SJSA1 (cell line): Measurements from ENCODE around the gene INVS. TPM values are rescaled to one million over a fixed set of nuclear protein-coding genes. Genes with fewer than 3 reads are reported as not detected.
"Not testable (repeated sequence)": the region's sequence is repeated elsewhere in the genome, so short reads cannot be mapped to it uniquely, and the experiment has no call there.

ENCODE experiments used
- DNase-seq, 2 experiments: peaks; one replicate each; pipeline ENCODE4 v3.0.0-alpha.2; 2015 to 2020; ENCODE audit warnings: low spot score in 2 of 2, low read depth in 1 of 2
- H3K27ac ChIP-seq: fragments of 250-450 bp; sonication (Bioruptor Pico); 2 replicates; pipeline ENCODE4 v1.5.1; 2020; ENCODE audit warnings: mild to moderate bottlenecking, moderate library complexity
- H3K27me3 ChIP-seq: fragments of 250-450 bp; sonication (Bioruptor Pico); replicated peaks from 2 replicates; pipeline ENCODE4 v1.5.1; 2020; ENCODE audit warnings: mild to moderate bottlenecking, moderate library complexity
- H3K36me3 ChIP-seq: fragments of 250-450 bp; sonication (Bioruptor Pico); 2 replicates; pipeline ENCODE4 v1.5.1; 2020; ENCODE audit warnings: mild to moderate bottlenecking
- H3K4me1 ChIP-seq: fragments of 250-450 bp; sonication (Bioruptor Pico); replicated peaks from 2 replicates; pipeline ENCODE4 v1.6.1; 2021; ENCODE audit warnings: mild to moderate bottlenecking
- H3K4me3 ChIP-seq: fragments of 250-450 bp; sonication (Bioruptor Pico); 2 replicates; pipeline ENCODE4 v1.5.1; 2020; ENCODE audit warnings: mild to moderate bottlenecking
- H3K9me3 ChIP-seq: fragments of 250-450 bp; sonication (Bioruptor Pico); replicated peaks from 2 replicates; pipeline ENCODE4 v1.5.1; 2020; ENCODE audit warnings: mild to moderate bottlenecking
- total RNA-seq: library from RNA; depleted of rRNA; stranded (reverse); fragments of >200 nt; shearing (Covaris generic); gene quantifications from 2 replicates; pipeline ENCODE4 v1.2.3, GENCODE V29; 2014

INVS gene
- total RNA-seq, 1 experiment from 2014 or later: 18.4 TPM

GRCh38 chr9:100236986-100237385 is 137.9 kb downstream of the INVS start:
- not testable (repeated sequence) for H3K36me3 ChIP-seq, H3K9me3 ChIP-seq, H3K4me3 ChIP-seq, DNase-seq, H3K27ac ChIP-seq, H3K27me3 ChIP-seq, H3K4me1 ChIP-seq

DNA sequence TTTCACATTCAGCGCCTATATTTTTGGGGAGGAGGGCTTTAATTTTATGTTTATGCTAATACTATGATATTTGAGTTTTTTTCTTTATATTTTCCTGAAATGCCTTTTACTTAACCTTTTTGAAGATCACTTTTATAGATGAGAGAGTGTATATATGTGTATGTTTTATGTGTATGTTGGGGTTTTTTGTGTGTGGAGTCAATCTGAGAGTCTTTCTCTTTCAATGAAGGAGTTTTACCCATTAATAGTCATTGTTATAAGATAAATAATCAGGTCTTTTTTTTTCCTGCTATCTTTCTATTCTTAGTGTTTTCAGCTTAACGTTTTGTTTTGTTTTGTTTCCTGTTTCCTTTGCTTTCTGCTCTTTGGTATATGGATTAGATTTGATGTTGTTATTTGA is 141.5 kb downstream of the INVS start:
- DNase-seq: no peak
- no peak overlapping the region for H3K27ac ChIP-seq
- H3K4me3 ChIP-seq: no peak overlapping the region
- 0 out of 2 replicates have a peak, but pooled peaks cover 4% of the 10 kb centered on the region for H3K36me3 ChIP-seq
- H3K4me1 ChIP-seq: no peaks in the 10 kb centered on the region
- H3K27me3 ChIP-seq: no peaks in the 10 kb centered on the region
- no peaks in the 10 kb centered on the region for H3K9me3 ChIP-seq

DNA sequence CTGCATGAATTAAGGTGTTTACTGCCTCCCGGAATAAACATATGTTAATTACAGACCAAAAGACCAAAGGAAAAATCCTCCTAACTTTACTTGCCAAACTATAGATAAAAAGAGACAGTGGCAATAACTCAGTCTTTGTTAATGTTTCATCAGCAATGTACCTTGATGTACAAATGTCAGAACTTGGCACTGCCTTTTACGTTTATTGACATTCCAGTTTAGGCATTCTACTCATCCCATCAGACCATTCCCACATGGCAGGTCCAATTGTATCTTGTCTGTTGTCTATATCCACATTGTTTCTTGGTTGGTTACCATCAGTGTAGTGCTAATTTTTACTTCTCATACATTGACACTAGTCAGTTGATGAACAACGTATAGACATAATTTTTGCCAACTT is 168.2 kb downstream of the INVS start:
- Histone ChIP-seq H3K4me3 (no peak overlapping the region), H3K27ac (no peak overlapping the region), H3K4me1 (no peaks in the 10 kb centered on the region), H3K9me3 (no peaks in the 10 kb centered on the region; the same call in 1 of the 2 replicates), H3K36me3 (peaks cover 6% of the 10 kb centered on the region; the same call in 1 of the 2 replicates), H3K27me3 (no peaks in the 10 kb centered on the region)
- no peak for DNase-seq

DNA sequence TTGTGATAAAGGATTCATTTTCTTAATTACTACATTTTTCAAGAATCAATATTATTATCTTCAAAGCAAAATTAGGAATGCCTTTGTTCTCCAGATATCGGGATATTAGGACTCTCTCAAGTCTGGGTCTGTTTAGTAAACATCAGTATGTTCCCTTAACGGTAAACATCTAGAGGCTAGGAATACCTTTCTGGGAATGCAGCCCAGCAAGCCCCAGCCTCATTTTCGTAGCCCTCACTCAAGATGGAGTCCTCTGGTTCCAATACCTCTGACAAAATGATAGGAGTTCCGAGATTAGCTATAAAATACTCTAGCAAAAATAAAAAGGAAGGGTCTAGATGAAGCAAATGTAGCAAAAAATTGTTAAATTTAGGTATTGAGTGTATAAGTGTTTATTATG is 169.2 kb downstream of the INVS start:
- Histone ChIP-seq H3K4me1 (no peaks in the 10 kb centered on the region), H3K4me3 (no peak overlapping the region), H3K27ac (no peak overlapping the region), H3K9me3 (no peaks in the 10 kb centered on the region; the same call in 1 of the 2 replicates), H3K27me3 (no peaks in the 10 kb centered on the region), H3K36me3 (peaks cover 6% of the 10 kb centered on the region; the same call in 1 of the 2 replicates)
- DNase-seq: no peak

DNA sequence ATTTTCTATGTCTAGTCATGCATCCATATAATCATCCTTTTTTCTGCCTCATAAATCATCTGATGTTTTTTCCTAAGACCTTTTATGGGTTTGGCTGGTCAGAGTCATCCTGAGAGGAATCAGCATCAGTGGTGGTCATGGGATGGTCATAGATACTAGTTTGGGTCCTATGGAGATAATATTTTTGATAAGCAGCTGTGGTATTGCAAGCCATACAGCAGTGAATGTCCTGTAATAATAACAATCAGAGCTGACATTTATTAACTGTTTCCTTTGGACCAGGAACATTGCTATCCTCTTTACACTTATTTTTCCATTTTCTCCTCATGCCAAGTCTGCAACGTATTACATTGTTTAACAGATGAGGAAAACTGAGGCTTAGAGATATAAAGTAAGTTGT is 170.6 kb downstream of the INVS start:
- H3K9me3 ChIP-seq: no peaks in the 10 kb centered on the region; the same call in 1 of the 2 replicates
- no peaks in the 10 kb centered on the region for H3K4me1 ChIP-seq
- H3K27me3 ChIP-seq: no peaks in the 10 kb centered on the region
- no peak overlapping the region for H3K4me3 ChIP-seq
- no peak for DNase-seq
- no peak overlapping the region for H3K27ac ChIP-seq
- peaks cover 6% of the 10 kb centered on the region for H3K36me3 ChIP-seq

- Histone ChIP-seq H3K4me3 (no peak overlapping the region), H3K27me3 (no peaks in the 10 kb centered on the region), H3K36me3 (peaks cover 3% of the 10 kb centered on the region), H3K4me1 (no peaks in the 10 kb centered on the region), H3K9me3 (no peaks in the 10 kb centered on the region), H3K27ac (no peak overlapping the region)
- DNase-seq: no peak
These were observed 178.3 kb downstream of the INVS start for GRCh38 chr9:100277166-100277979.

DNA sequence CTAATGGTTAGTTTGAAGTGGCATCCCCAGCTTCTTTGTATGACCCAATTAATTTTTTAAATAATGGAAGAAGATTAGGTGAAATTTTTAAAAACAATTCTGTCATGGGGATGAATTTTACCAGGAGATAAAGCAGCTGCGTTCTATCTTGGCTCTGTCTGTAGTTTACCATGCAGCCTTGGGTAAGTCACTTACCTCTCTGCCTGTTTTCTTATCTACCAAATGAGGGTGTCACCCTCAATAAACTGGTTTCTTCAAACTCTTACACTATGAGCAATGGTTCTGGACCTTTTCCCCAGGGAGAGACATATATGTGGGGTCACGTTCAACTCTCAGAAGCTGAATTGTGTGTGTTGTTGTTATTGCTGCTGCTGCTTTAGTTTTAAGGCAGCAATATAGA is 182.0 kb downstream of the INVS start:
- no peak overlapping the region for H3K4me3 ChIP-seq
- H3K27me3 ChIP-seq: no peaks in the 10 kb centered on the region
- H3K27ac ChIP-seq: no peak overlapping the region
- H3K36me3 ChIP-seq: peaks cover 13% of the 10 kb centered on the region
- DNase-seq: no peak
- H3K9me3 ChIP-seq: no peaks in the 10 kb centered on the region; the same call in 1 of the 2 replicates
- H3K4me1 ChIP-seq: no peaks in the 10 kb centered on the region

DNA sequence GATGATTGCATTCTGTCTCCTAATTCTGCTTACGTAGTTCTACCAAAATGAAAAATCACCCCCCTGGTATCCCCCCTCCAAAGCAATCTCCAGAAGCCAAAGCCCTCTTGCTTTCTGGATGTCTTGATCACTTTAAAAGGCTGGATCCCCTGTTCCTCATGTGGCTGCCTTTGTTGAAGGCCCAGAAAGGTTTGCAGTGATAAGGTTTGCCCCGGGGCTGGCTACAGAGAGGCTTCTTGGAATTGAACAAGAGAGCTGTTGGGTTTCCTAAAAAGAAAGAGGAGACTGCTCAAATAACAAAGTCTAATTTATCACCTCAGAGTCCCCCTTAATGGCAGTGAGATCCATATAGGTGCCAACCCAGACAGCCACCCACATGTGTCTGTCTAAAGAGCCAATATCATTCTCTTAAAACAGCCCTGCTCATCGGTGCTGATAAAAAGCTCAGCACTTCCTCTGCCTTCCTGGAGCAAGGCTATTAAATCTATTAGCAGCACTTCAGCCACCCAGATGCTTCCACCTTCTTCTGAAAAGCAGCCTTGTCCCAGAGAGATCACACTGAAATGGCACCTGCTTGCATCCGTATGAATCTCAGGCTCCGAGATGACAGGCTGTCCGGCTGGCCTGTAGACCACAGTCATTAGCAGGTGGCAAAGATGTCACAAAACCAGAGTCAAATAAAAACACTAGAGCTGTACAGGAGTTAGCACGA is 182.8 kb downstream of the INVS start:
- Histone ChIP-seq H3K4me1 (no peaks in the 10 kb centered on the region), H3K36me3 (peaks cover 15% of the 10 kb centered on the region), H3K4me3 (no peak overlapping the region), H3K27ac (no peak overlapping the region), H3K27me3 (no peaks in the 10 kb centered on the region), H3K9me3 (no peaks in the 10 kb centered on the region; the same call in 1 of the 2 replicates)
- no peak for DNase-seq

- Histone ChIP-seq H3K27me3 (no peaks in the 10 kb centered on the region), H3K4me3 (no peak overlapping the region), H3K27ac (no peak overlapping the region), H3K36me3 (peaks cover 18% of the 10 kb centered on the region), H3K9me3 (no peaks in the 10 kb centered on the region; the same call in 1 of the 2 replicates), H3K4me1 (no peaks in the 10 kb centered on the region)
- no peak for DNase-seq
These were observed 183.3 kb downstream of the INVS start for GRCh38 chr9:100282388-100282719.

DNA sequence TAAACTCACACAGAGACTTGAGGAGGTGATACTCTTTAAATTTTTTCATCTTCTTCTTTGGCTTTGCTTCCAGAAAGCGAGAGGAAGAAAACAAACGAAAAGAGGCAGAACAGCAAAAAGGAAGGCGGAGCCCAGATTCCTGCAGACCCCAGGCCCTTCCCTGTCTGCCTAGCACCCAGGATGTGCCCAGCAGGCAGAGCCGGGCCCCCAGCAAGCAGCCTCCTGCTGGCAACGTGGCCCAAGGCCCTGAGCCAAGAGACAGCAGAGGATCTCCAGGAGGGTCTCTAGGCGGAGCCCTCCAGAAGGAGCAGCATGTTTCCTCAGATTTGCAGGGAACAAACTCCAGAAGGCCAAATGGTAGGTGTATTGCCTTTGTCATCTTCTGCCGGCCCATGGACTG is 185.2 kb downstream of the INVS start:
- no peaks in the 10 kb centered on the region; the same call in 1 of the 2 replicates for H3K9me3 ChIP-seq
- no peaks in the 10 kb centered on the region for H3K27me3 ChIP-seq
- peaks cover 18% of the 10 kb centered on the region for H3K36me3 ChIP-seq
- H3K4me3 ChIP-seq: no peak overlapping the region
- H3K4me1 ChIP-seq: no peaks in the 10 kb centered on the region
- no peak overlapping the region for H3K27ac ChIP-seq
- no peak for DNase-seq

DNA sequence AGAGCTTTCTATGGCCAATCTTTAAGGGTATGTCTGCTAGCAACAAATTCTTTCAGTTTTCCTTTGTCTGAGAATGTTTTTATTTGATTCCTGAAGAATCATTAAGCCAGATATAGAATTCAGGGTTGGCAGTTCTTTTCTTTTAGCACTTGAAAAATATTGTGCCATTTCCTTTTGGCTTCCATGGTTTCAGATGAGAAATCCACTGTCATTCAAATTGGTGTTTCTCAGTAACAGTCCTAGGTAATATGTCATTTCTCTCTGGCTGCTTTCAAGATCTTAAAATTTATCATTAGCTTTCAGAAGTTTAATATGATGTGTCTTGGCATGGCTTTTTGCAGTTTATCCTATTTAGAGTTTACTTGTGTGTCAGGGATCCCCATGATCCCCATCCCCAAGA is 186.0 kb downstream of the INVS start:
- Histone ChIP-seq H3K4me1 (no peaks in the 10 kb centered on the region), H3K36me3 (peaks cover 18% of the 10 kb centered on the region)
- DNase-seq: no peak

GRCh38 chr9:100285601-100286000 is 186.6 kb downstream of the INVS start:
- Histone ChIP-seq H3K27ac (no peak overlapping the region), H3K36me3 (peaks cover 18% of the 10 kb centered on the region), H3K4me1 (no peaks in the 10 kb centered on the region), H3K27me3 (no peaks in the 10 kb centered on the region), H3K4me3 (no peak overlapping the region), H3K9me3 (no peaks in the 10 kb centered on the region; the same call in 1 of the 2 replicates)
- no peak for DNase-seq

More for the DNA sequence above, 186.0 kb downstream of the INVS start:
- no peak overlapping the region for H3K27ac ChIP-seq
- H3K9me3 ChIP-seq: no peaks in the 10 kb centered on the region; the same call in 1 of the 2 replicates
- no peaks in the 10 kb centered on the region for H3K27me3 ChIP-seq
- no peak overlapping the region for H3K4me3 ChIP-seq

DNA sequence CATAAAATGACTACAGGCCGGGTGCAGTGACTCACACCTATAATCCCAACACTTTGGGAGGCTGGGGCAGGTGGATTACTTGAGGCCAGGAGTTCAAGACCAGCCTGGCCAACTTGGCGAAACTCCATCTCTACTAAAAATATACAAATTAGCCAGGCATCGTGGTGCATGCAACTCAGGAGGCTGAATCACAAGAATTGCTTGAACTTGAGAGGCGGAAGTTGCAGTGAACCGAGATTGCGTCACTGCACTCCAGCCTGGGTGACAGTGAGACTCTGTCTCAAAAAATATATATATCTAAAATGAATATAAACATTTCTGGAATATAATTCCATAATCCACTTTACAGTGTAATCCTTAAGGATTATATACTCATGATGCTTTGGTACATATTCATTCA is 187.2 kb downstream of the INVS start:
- Histone ChIP-seq H3K27ac (no peak overlapping the region), H3K9me3 (no peaks in the 10 kb centered on the region; the same call in 1 of the 2 replicates), H3K4me3 (no peak overlapping the region), H3K36me3 (peaks cover 20% of the 10 kb centered on the region), H3K27me3 (no peaks in the 10 kb centered on the region), H3K4me1 (no peaks in the 10 kb centered on the region)
- no peak for DNase-seq

DNA sequence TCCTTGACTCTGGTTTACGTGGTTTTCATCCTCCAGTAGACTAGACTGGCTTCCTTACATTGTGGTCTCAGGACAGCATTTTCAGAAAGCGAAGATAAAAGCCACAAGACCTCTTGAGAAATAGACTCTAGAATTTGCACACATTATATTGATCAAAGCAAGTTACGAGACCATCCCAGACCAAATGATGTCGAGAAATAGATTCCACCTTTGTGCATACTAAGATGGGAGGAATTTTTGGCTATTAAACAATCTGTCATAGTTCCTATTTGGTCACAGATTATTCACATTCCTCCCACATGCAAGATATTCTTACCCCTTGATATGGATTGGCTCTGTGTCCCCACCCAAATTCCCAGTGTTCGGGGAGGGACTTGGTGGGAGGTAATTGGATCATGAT is 188.1 kb downstream of the INVS start:
- DNase-seq: no peak
- peaks cover 22% of the 10 kb centered on the region for H3K36me3 ChIP-seq
- no peak overlapping the region for H3K27ac ChIP-seq

More for the DNA sequence above, 188.1 kb downstream of the INVS start:
- no peak overlapping the region for H3K4me3 ChIP-seq
- H3K9me3 ChIP-seq: no peaks in the 10 kb centered on the region; the same call in 1 of the 2 replicates
- H3K27me3 ChIP-seq: no peaks in the 10 kb centered on the region
- no peaks in the 10 kb centered on the region for H3K4me1 ChIP-seq
